ENCODE measurements around the gene LHFPL2. TPM values are rescaled to one million over a fixed set of nuclear protein-coding genes. Genes with fewer than 3 reads are reported as not detected.

The LHFPL2 gene
- total RNA-seq, 1 donor from 2014 or later, result 32.4 TPM

DNA sequence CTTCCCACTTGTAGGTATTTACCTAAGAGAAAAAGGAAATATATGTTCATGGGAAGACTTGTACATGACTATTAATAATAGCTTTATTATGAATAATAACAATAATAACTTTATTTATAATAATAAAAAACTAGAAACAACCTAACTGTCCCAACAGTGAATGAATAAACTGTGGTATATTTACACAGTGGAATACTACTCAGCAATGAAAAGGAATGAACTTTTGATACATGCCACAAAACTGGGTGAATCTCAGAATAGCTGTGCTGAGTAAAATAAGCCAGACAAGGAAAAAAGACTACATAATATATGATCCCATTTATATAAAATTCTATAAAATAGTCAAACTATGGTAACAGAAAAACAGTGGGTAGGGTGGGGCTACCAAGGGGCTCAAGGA, 199.5 kb downstream of the LHFPL2 start:
- Histone ChIP-seq H3K4me3 (ENCODE audit: low read depth, low read length) (no peak overlapping the region), H3K36me3 (ENCODE audit: control insufficient read depth, insufficient read depth, low read length) (no peaks in the 10 kb centered on the region), H3K27me3 (ENCODE audit: control insufficient read depth, insufficient read depth, low read length) (no peaks in the 10 kb centered on the region)
- TF ChIP-seq, protein P1, sequence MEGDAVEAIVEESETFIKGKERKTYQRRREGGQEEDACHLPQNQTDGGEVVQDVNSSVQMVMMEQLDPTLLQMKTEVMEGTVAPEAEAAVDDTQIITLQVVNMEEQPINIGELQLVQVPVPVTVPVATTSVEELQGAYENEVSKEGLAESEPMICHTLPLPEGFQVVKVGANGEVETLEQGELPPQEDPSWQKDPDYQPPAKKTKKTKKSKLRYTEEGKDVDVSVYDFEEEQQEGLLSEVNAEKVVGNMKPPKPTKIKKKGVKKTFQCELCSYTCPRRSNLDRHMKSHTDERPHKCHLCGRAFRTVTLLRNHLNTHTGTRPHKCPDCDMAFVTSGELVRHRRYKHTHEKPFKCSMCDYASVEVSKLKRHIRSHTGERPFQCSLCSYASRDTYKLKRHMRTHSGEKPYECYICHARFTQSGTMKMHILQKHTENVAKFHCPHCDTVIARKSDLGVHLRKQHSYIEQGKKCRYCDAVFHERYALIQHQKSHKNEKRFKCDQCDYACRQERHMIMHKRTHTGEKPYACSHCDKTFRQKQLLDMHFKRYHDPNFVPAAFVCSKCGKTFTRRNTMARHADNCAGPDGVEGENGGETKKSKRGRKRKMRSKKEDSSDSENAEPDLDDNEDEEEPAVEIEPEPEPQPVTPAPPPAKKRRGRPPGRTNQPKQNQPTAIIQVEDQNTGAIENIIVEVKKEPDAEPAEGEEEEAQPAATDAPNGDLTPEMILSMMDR (IDR thresholded peaks at IDR 0.05; ENCODE audit: insufficient read depth, low read length, severe bottlenecking), result no peak
- FAIRE-seq, result no peak
- DNase-seq (ENCODE audit: low read depth), result no peak

DNA sequence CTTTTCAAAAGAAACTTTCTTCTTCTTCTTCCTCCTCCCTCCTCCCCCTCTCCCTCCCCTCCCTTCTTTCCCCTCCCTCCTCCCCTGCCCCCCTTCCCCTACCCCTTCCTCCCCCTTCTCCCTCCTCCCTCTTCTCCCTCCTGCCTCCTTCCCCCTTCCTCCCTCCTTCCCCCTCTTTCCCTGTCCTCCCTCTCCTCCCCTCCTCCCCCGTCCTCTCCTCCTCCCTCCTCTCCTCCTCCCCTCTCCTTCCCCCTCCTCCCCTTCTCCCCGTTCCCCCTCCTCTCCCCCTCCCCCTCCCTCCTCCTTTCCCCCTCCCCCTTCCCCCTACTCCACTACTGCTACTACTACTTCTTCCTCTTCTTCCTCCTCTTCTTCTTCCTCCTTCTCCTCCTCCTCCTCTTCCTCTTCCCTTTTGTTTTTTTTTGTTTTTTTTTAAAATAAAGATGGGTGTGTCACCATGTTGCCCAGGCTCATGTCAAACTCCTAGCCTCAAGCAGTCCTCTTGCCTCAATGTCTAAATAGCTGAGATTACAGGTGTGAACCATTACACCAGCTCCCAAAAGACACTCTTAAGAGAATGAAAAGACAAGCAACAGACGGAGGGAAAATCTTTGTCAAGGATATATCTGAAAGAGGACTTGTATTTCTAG, 200.7 kb downstream of the LHFPL2 start:
- DNase-seq (ENCODE audit: low read depth), result no peak
- FAIRE-seq, result no peak
- H3K4me3 ChIP-seq (ENCODE audit: low read depth, low read length), result no peak overlapping the region

More for the DNA sequence above, 200.7 kb downstream of the LHFPL2 start:
- H3K27me3 ChIP-seq (ENCODE audit: control insufficient read depth, insufficient read depth, low read length), result no peaks in the 10 kb centered on the region
- no peaks in the 10 kb centered on the region for H3K36me3 ChIP-seq (ENCODE audit: control insufficient read depth, insufficient read depth, low read length)
- TF ChIP-seq, protein P1 (IDR thresholded peaks at IDR 0.05; ENCODE audit: insufficient read depth, low read length, severe bottlenecking), result no peak

All from bronchial epithelial cell (primary cell).